Neuronal stem cell (in vitro differentiated cells): Measurements from ENCODE around the gene HS1BP3.

Experiments used
- DNase-seq: peaks from one replicate; pipeline ENCODE4 v3.0.0-alpha.2; 2013; ENCODE audit warnings: low spot score
- H2AFZ ChIP-seq: one replicate; pipeline ENCODE4 v1.6.1; 2013; ENCODE audit warnings: mild to moderate bottlenecking, low read length, inconsistent platforms
- H2AK5ac ChIP-seq: 2 replicates; pipeline ENCODE4 v1.6.1; 2013; ENCODE audit warnings: low read depth, mild to moderate bottlenecking, inconsistent platforms, low read length, moderate library complexity, mixed read lengths
- H2BK120ac ChIP-seq: 2 replicates; pipeline ENCODE4 v1.6.1; 2013; ENCODE audit warnings: low read depth, mild to moderate bottlenecking, inconsistent platforms, low read length, moderate library complexity, mixed read lengths
- H2BK12ac ChIP-seq: one replicate; pipeline ENCODE4 v1.6.1; 2013; ENCODE audit warnings: low read length, inconsistent platforms
- H2BK15ac ChIP-seq: 2 replicates; pipeline ENCODE4 v1.6.1; 2013; ENCODE audit warnings: mild to moderate bottlenecking, low read length, inconsistent platforms, mixed read lengths
- H2BK5ac ChIP-seq: one replicate; pipeline ENCODE4 v1.6.1; 2013; ENCODE audit warnings: inconsistent platforms, mild to moderate bottlenecking, low read length, moderate library complexity
- H3K14ac ChIP-seq: one replicate; pipeline ENCODE4 v1.6.1; 2013; ENCODE audit warnings: low read length, inconsistent platforms
- H3K18ac ChIP-seq: 2 replicates; pipeline ENCODE4 v1.6.1; 2013; ENCODE audit warnings: low read length, inconsistent platforms
- H3K23ac ChIP-seq: 2 replicates; pipeline ENCODE4 v1.6.1; 2013; ENCODE audit warnings: low read depth, mild to moderate bottlenecking, mixed read lengths, low read length, inconsistent platforms; ENCODE audit not compliant: poor library complexity
- H3K27ac ChIP-seq: replicated peaks from 3 replicates; pipeline ENCODE4 v1.5.1; 2013; ENCODE audit warnings: low read length, inconsistent platforms
- H3K27me3 ChIP-seq, 3 experiments: 2 replicates each; pipeline ENCODE4 v1.6.1; 2013; ENCODE audit warnings: low read length in 3 of 3, mild to moderate bottlenecking in 2 of 3, inconsistent platforms in 1 of 3, low read depth in 1 of 3, mixed read lengths in 1 of 3, moderate library complexity in 1 of 3; ENCODE audit not compliant: control insufficient read depth in 3 of 3, insufficient read depth in 3 of 3
- H3K36me3 ChIP-seq, 2 donors: replicated peaks in 1 of 2; 2 replicates each; pipeline ENCODE4 v1.6.1; 2013; ENCODE audit warnings: low read length in 2 of 2; ENCODE audit not compliant: control insufficient read depth in 2 of 2, insufficient read depth in 2 of 2
- H3K4ac ChIP-seq: 2 replicates; pipeline ENCODE4 v1.6.1; 2013; ENCODE audit warnings: inconsistent platforms, mild to moderate bottlenecking, low read length, moderate library complexity
- H3K4me1 ChIP-seq, 2 donors: 1 replicate in 1 of 2; 2 replicates in 1 of 2; pipeline ENCODE4 v1.6.1; 2013; ENCODE audit warnings: low read length in 2 of 2, low read depth in 1 of 2; ENCODE audit not compliant: control insufficient read depth in 2 of 2, insufficient read depth in 1 of 2
- H3K4me2 ChIP-seq: one replicate; pipeline ENCODE4 v1.6.1; 2013; ENCODE audit warnings: mild to moderate bottlenecking, low read length, inconsistent platforms; ENCODE audit not compliant: insufficient read depth, poor library complexity, severe bottlenecking
- H3K4me3 ChIP-seq, 2 donors: 2 replicates each; pipeline ENCODE4 v1.5.1; 2013; ENCODE audit warnings: low read length in 2 of 2, mild to moderate bottlenecking in 2 of 2, inconsistent platforms in 1 of 2, moderate library complexity in 1 of 2
- H3K79me1 ChIP-seq: one replicate; pipeline ENCODE4 v1.6.1; 2013; ENCODE audit warnings: low read depth, mild to moderate bottlenecking, inconsistent platforms, low read length, moderate library complexity
- H3K9ac ChIP-seq: one replicate; pipeline ENCODE4 v1.6.1; 2013; ENCODE audit warnings: mild to moderate bottlenecking, low read depth, low read length, inconsistent platforms; ENCODE audit not compliant: poor library complexity
- H3K9me3 ChIP-seq, 2 donors: replicated peaks in 1 of 2; 2 replicates each; pipeline versions ENCODE3 to v1.6.1; 2013; ENCODE audit warnings: low read length in 2 of 2, mild to moderate bottlenecking in 2 of 2, inconsistent platforms in 1 of 2, low read depth in 1 of 2, mixed read lengths in 1 of 2, moderate library complexity in 1 of 2; ENCODE audit not compliant: control insufficient read depth in 2 of 2, insufficient read depth in 1 of 2
- H4K8ac ChIP-seq: one replicate; pipeline ENCODE4 v1.6.1; 2013; ENCODE audit warnings: low read depth, mild to moderate bottlenecking, inconsistent platforms, low read length, moderate library complexity
- H4K91ac ChIP-seq: one replicate; pipeline ENCODE4 v1.6.1; 2013; ENCODE audit warnings: low read length, low read depth, mild to moderate bottlenecking, inconsistent platforms; ENCODE audit not compliant: poor library complexity
- WGBS, 2 donors: extraction: QIAGEN DNeasy Blood & Tissue Kit; methylation state at CpG; one replicate each; pipeline ENCODE4 v1.1.7; 2013; ENCODE audit warnings: missing lambda C conversion rate in 2 of 2, mixed read lengths in 1 of 2; ENCODE audit not compliant: insufficient read length in 2 of 2, insufficient replicate concordance in 1 of 2; ENCODE audit errors: extremely low coverage in 2 of 2; 5-methylcytosine and 5-hydroxymethylcytosine counted together

HS1BP3 gene

GRCh38 chr2:20594957-20595356, 55.9 kb downstream of the HS1BP3 start:
- Histone ChIP-seq H2AK5ac (peak overlapping the region; percentile 7), H3K18ac (peak overlapping the region; percentile 0), H4K8ac (no peak overlapping the region), H3K27me3 (no peaks in the 10 kb centered on the region), H3K36me3 (no peaks in the 10 kb centered on the region), H3K79me1 (no peaks in the 10 kb centered on the region), H3K14ac (peak overlapping the region; percentile 21), H2BK120ac (no peak overlapping the region), H3K9me3 (no peaks in the 10 kb centered on the region), H3K4me1 (peaks cover 30 to 56% of the 10 kb centered on the region in 2 donors), H2BK5ac (peak overlapping the region; percentile 4), H3K9ac (no peak overlapping the region), H3K4me3 (no peak overlapping the region), H4K91ac (no peak overlapping the region), H3K4ac (no peak overlapping the region), H2BK15ac (peak overlapping the region; percentile 50), H3K23ac (no peak overlapping the region), H3K27ac (no peak overlapping the region), H2BK12ac (no peak overlapping the region), H3K4me2 (no peak overlapping the region), H2AFZ (no peak overlapping the region)
- WGBS, 2 donors = no CpG with 5 or more reads among the region's 8 CpGs
- no peak for DNase-seq

- peak overlapping the region; percentile 24 for H3K18ac ChIP-seq
- no peak overlapping the region for H3K4ac ChIP-seq
- peaks cover 25 to 48% of the 10 kb centered on the region in 2 donors for H3K4me1 ChIP-seq
- no peak for DNase-seq
- H4K8ac ChIP-seq = no peak overlapping the region
- H3K14ac ChIP-seq = no peak overlapping the region
- no peak overlapping the region for H2BK15ac ChIP-seq
- H3K36me3 ChIP-seq = no peaks in the 10 kb centered on the region
- no peak overlapping the region for H3K4me3 ChIP-seq
- H3K9ac ChIP-seq = no peak overlapping the region
- H3K27me3 ChIP-seq = no peaks in the 10 kb centered on the region
- no peaks in the 10 kb centered on the region for H3K79me1 ChIP-seq
- peak overlapping the region; percentile 33 for H2BK5ac ChIP-seq
- no peaks in the 10 kb centered on the region for H3K9me3 ChIP-seq
- H3K4me2 ChIP-seq = no peak overlapping the region
- H2BK12ac ChIP-seq = peak overlapping the region; percentile 88
- no peak overlapping the region for H3K27ac ChIP-seq
- no peak overlapping the region for H2AFZ ChIP-seq
- H2BK120ac ChIP-seq = no peak overlapping the region
- H4K91ac ChIP-seq = no peak overlapping the region
- no CpG with 5 or more reads among the region's 6 CpGs for WGBS, 2 donors
- peak overlapping the region; percentile 64 for H2AK5ac ChIP-seq
- no peak overlapping the region for H3K23ac ChIP-seq
Measured at GRCh38 chr2:20594048-20594750, 56.7 kb downstream of the HS1BP3 start.

GRCh38 chr2:20593072-20594034, 57.5 kb downstream of the HS1BP3 start:
- no CpG with 5 or more reads among the region's 18 CpGs for WGBS, 2 donors
- H3K4ac ChIP-seq = no peak overlapping the region
- peak overlapping the region; percentile 73 for H2BK12ac ChIP-seq

More at GRCh38 chr2:20593072-20594034, 57.5 kb downstream of the HS1BP3 start:
- Histone ChIP-seq H3K18ac (peak overlapping the region; percentile 80), H3K27me3 (no peaks in the 10 kb centered on the region), H3K79me1 (no peaks in the 10 kb centered on the region), H3K36me3 (no peaks in the 10 kb centered on the region), H4K91ac (no peak overlapping the region), H2AK5ac (peak overlapping the region; percentile 20), H3K4me2 (no peak overlapping the region), H4K8ac (no peak overlapping the region), H2BK15ac (peak overlapping the region; percentile 12), H3K9me3 (no peaks in the 10 kb centered on the region), H2BK5ac (no peak overlapping the region), H3K14ac (no peak overlapping the region), H3K23ac (no peak overlapping the region), H2AFZ (no peak overlapping the region), H3K4me1 (peaks cover 23 to 43% of the 10 kb centered on the region in 2 donors), H3K4me3 (no peak overlapping the region), H3K9ac (no peak overlapping the region), H3K27ac (no peak overlapping the region), H2BK120ac (no peak overlapping the region)
- no peak for DNase-seq
